ENCODE measurements around the gene PARD3B.

GRCh38 chr2:205170399-205170798, 625.1 kb downstream of the PARD3B start:
- TF ChIP-seq CTCF (IDR thresholded peaks at IDR 0.05) (no peak), POLR2A (IDR thresholded peaks at IDR 0.05) (no peak), EP300 (IDR thresholded peaks at IDR 0.05) (no peak), POLR2AphosphoS5 (IDR thresholded peaks at IDR 0.05) (no peak)

Data from sigmoid colon (tissue), 4 donors.